HepG2 (cell line): Measurements from ENCODE around the gene CBLN1. TPM values are rescaled to one million over a fixed set of nuclear protein-coding genes. Genes with fewer than 3 reads are reported as not detected.

Experiments
- ATAC-seq: fragments of 200-7000 bp; cut with Tn5 transposase; 3 replicates; pipeline ENCODE4 v1.9.1; 2020; ENCODE audit warnings: mild to moderate bottlenecking, moderate library complexity
- BruUV-seq: library from RNA; stranded (reverse); fragments of 400-500 nt; replicated peaks from 2 replicates; lab custom pipeline; 2021; lab: Mats Ljungman, UMichigan
- CTCF ChIA-PET: fragments of 300-600 bp; formaldehyde crosslinking; extraction: SDS; loops from one replicate; lab custom pipeline; 2021; ENCODE audit warnings: low total read pairs, inconsistent platforms, low intra/inter-chr PET ratio; lab: Yijun Ruan, JAX
- POLR2A ChIA-PET: fragments of 350-600 bp; sonication (Branson Sonifier 250); formaldehyde crosslinking; loops from one replicate; lab custom pipeline; 2020; ENCODE audit warnings: antibody characterized with exemption, inconsistent platforms; lab: Yijun Ruan, JAX
- DNase-seq: peaks from one replicate; pipeline ENCODE4 v3.0.0-alpha.2; 2015; ENCODE audit warnings: low spot score
- FAIRE-seq: peaks from 3 replicates; lab custom pipeline; 2011; peaks lifted over from hg19 to GRCh38; lab: Jason Lieb, UNC
- H2AFZ ChIP-seq: one replicate; pipeline ENCODE4 v1.6.1; 2011; ENCODE audit warnings: low read length, inconsistent platforms
- H3K27ac ChIP-seq: fragments of 300-600 bp; 3 replicates; pipeline ENCODE4 v1.8.0; 2011; ENCODE audit warnings: mixed run types, mild to moderate bottlenecking, mixed read lengths, low read length, inconsistent platforms; ENCODE audit not compliant: insufficient read depth; ENCODE audit errors: extremely low read length
- H3K27me3 ChIP-seq, 2 experiments: fragments of 200-600 bp in 1 of 2; 2 replicates in 1 of 2; 3 replicates in 1 of 2; pipeline versions ENCODE4 v1.6.0 to v1.8.0; 2011; ENCODE audit warnings: low read length in 2 of 2, mild to moderate bottlenecking in 2 of 2, moderate library complexity in 2 of 2, inconsistent platforms in 1 of 2; ENCODE audit not compliant: insufficient read depth in 2 of 2, control insufficient read depth in 1 of 2
- H3K36me3 ChIP-seq, 2 experiments: fragments of 200-600 bp in 1 of 2; replicated peaks in 1 of 2; 2 replicates in 1 of 2; 3 replicates in 1 of 2; pipeline versions ENCODE4 v1.5.1 to v1.8.0; 2011; ENCODE audit warnings: low read length in 2 of 2, inconsistent platforms in 1 of 2; ENCODE audit not compliant: insufficient read depth in 2 of 2, control insufficient read depth in 1 of 2
- H3K4me1 ChIP-seq: 2 replicates; pipeline ENCODE4 v1.5.1; 2012; ENCODE audit warnings: low read length, inconsistent platforms; ENCODE audit not compliant: insufficient read depth
- H3K4me2 ChIP-seq: 2 replicates; pipeline ENCODE4 v1.6.0; 2011; ENCODE audit warnings: low read depth, low read length, inconsistent platforms
- H3K4me3 ChIP-seq, 3 experiments: fragments of 200-600 bp in 1 of 3; sonication (generic), shearing (Covaris generic) in 1 of 3; replicated peaks in 1 of 3; 2 replicates each; pipeline ENCODE4 v1.5.1; 2011 to 2016; ENCODE audit warnings: low read length in 3 of 3, inconsistent platforms in 2 of 3, low read depth in 2 of 3, mild to moderate bottlenecking in 2 of 3, control low read depth in 1 of 3, mixed read lengths in 1 of 3; ENCODE audit not compliant: insufficient read depth in 1 of 3
- H3K79me2 ChIP-seq: one replicate; pipeline ENCODE4 v1.6.1; 2011; ENCODE audit warnings: low read length, inconsistent platforms; ENCODE audit not compliant: insufficient read depth
- H3K9ac ChIP-seq: 2 replicates; pipeline ENCODE4 v1.6.0; 2011; ENCODE audit warnings: mild to moderate bottlenecking, low read depth, low read length, inconsistent platforms; ENCODE audit not compliant: insufficient read depth
- H3K9me3 ChIP-seq: 2 replicates; pipeline ENCODE4 v1.5.1; 2012; ENCODE audit warnings: mild to moderate bottlenecking, low read length
- H4K20me1 ChIP-seq: 2 replicates; pipeline ENCODE4 v1.6.0; 2011; ENCODE audit warnings: inconsistent platforms, mild to moderate bottlenecking, low read length, moderate library complexity; ENCODE audit not compliant: insufficient read depth
- REST ChIP-seq, 2 experiments: IDR thresholded peaks; 2 replicates each; pipeline ENCODE4 v1.6.1; 2011 to 2012; ENCODE audit warnings: low read length in 2 of 2, borderline replicate concordance in 1 of 2, low read depth in 1 of 2, mild to moderate bottlenecking in 1 of 2, moderate library complexity in 1 of 2
- XBP1 ChIP-seq: sonication (generic); formaldehyde crosslinking; IDR thresholded peaks from 2 replicates; pipeline ENCODE4 v1.5.0; 2020; ENCODE audit warnings: missing genetic modification reagents
- WGBS: methylation state at CpG from one replicate; pipeline ENCODE4 v1.1.6; 2017; ENCODE audit warnings: low lambda C conversion rate; 5-methylcytosine and 5-hydroxymethylcytosine counted together
- in situ Hi-C: cut with HindIII; loops from 2 replicates; pipeline ENCODE4 v1.10.0; 2017; ENCODE audit warnings: low pct_unique_long_range_greater_than_20kb; ENCODE audit not compliant: extremely low pct_ligation_motif_present
- intact Hi-C: fragments of 100-400 bp; cut with micrococcal nuclease; formaldehyde crosslinking; loops from one replicate; pipeline ENCODE4 v1.10.0; 2022; ENCODE audit not compliant: unreplicated experiment
- polyA plus RNA-seq, 8 experiments: library from polyadenylated mRNA; depleted of rRNA in 3 of 8; stranded (reverse) in 7 of 8; unstranded in 1 of 8; fragments of >200 nt; fragmentation: Illumina TruSeq in 4 of 8; extraction: Trizol in 4 of 8; gene quantifications; 2 replicates each; pipeline versions ENCODE4 v1.2.1 to v1.2.3, GENCODE V29; 2011 to 2016; ENCODE audit warnings: low read depth in 4 of 8, missing spikeins in 1 of 8, mixed read lengths in 1 of 8; ENCODE audit not compliant: insufficient read depth in 1 of 8
- total RNA-seq, 5 experiments: library from RNA; depleted of rRNA; stranded (reverse); fragments of >200 nt; fragmentation: Illumina TruSeq; extraction: Trizol; gene quantifications; 2 replicates each; pipeline ENCODE4 v1.2.3, GENCODE V29; 2016; ENCODE audit warnings: low read depth in 1 of 5
- TF ChIP-seq, protein P1 (sequence below): sonication (generic); formaldehyde crosslinking; conservative IDR thresholded peaks from 2 replicates; pipeline ENCODE4 v1.8.0; 2022; ENCODE audit warnings: low read depth, missing genetic modification reagents

Gene CBLN1
- total and polyA plus RNA-seq, 2 of the 13 experiments (the other 11 are each of a cell fraction or from before 2014, with no cell fraction given): not detected

DNA sequence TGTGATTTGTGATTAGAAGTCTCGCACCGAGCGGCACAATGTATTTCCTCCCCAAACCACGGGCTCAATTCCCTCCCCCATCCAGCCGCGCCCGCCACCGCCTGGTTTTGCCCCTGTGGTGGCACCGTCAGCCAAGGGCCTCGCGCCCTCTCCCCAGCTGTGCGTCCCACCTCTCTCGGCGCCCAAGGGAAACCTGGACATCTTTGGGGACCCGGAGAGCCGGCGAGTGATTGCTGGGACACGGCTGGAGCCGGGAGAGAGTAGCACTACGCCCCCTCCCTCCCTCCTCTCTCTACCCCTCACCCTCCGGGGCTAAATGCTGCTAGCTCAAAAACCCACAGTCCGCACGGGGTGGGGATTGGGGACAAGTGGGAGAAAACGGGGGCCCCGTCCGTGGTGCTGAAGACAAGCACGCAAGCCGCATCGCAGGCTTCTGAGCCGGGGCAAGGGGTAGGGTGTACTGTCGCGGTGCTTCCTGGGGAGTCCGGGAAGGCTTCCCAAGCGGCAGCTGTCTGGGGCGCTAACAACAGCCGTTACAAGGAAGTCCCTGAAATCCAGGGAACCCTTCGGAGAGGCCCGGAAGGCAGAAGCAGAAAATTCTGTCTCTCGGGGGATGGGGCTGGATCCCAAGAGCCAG lies 1.4 kb downstream of the CBLN1 start:
- no peak overlapping the region for H3K9ac ChIP-seq
- WGBS: 38% methylated on average over 39 of the region's 39 CpGs
- FAIRE-seq (no peak), ATAC-seq (peak; percentile 16), DNase-seq (no peak)
- no peak overlapping the region for H2AFZ ChIP-seq
- H3K27ac ChIP-seq: no peak overlapping the region
- no peaks in the 10 kb centered on the region for H3K4me1 ChIP-seq
- no peaks in the 10 kb centered on the region for H3K36me3 ChIP-seq
- H3K9me3 ChIP-seq: no peaks in the 10 kb centered on the region
- H3K79me2 ChIP-seq: no peaks in the 10 kb centered on the region
- TF ChIP-seq, protein P1, sequence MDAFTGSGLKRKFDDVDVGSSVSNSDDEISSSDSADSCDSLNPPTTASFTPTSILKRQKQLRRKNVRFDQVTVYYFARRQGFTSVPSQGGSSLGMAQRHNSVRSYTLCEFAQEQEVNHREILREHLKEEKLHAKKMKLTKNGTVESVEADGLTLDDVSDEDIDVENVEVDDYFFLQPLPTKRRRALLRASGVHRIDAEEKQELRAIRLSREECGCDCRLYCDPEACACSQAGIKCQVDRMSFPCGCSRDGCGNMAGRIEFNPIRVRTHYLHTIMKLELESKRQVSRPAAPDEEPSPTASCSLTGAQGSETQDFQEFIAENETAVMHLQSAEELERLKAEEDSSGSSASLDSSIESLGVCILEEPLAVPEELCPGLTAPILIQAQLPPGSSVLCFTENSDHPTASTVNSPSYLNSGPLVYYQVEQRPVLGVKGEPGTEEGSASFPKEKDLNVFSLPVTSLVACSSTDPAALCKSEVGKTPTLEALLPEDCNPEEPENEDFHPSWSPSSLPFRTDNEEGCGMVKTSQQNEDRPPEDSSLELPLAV (CRISPR knock-in tag): no peak
- TF ChIP-seq XBP1 (CRISPR knock-in tag) (no peak), REST (IDR thresholded peaks at IDR 0.05; ENCODE audit: borderline replicate concordance in 1 of 2, low read depth in 1 of 2, low read length in 2 of 2) (peak; percentile 23 to 81)
- in situ Hi-C loops (no loop called here), intact Hi-C loops (no loop called here)
- no peak overlapping the region for H3K4me2 ChIP-seq
- no TSS peak for BruUV-seq
- POLR2A ChIA-PET: no interaction called here
- H3K4me3 ChIP-seq: no peak overlapping the region
- CTCF ChIA-PET: no interaction called here
- H3K27me3 ChIP-seq: peaks cover 10 to 84% of the 10 kb centered on the region in 2 experiments; a peak in 4 of 5 replicates
- H4K20me1 ChIP-seq: no peaks in the 10 kb centered on the region
